IPS-18a (cell line): ENCODE data around the gene ACOT7.

Source experiments
- H3K27ac ChIP-seq: one replicate; pipeline ENCODE4 v1.5.1; 2013; ENCODE audit warnings: low read length
- H3K27me3 ChIP-seq: one replicate; pipeline ENCODE4 v1.6.1; 2013; ENCODE audit warnings: mild to moderate bottlenecking, low read length; ENCODE audit not compliant: control insufficient read depth, insufficient read depth
- H3K36me3 ChIP-seq: one replicate; pipeline ENCODE4 v1.6.1; 2013; ENCODE audit warnings: low read depth, low read length; ENCODE audit not compliant: control insufficient read depth
- H3K4me1 ChIP-seq: one replicate; pipeline ENCODE4 v1.6.1; 2013; ENCODE audit warnings: low read depth, low read length; ENCODE audit not compliant: control insufficient read depth
- H3K4me3 ChIP-seq: one replicate; pipeline ENCODE4 v1.5.1; 2013; ENCODE audit warnings: low read length
- H3K9ac ChIP-seq: one replicate; pipeline ENCODE4 v1.6.1; 2013; ENCODE audit warnings: mild to moderate bottlenecking, low read length, moderate library complexity
- H3K9me3 ChIP-seq: one replicate; pipeline ENCODE4 v1.6.1; 2013; ENCODE audit warnings: low read depth, low read length; ENCODE audit not compliant: control insufficient read depth

Gene ACOT7

DNA sequence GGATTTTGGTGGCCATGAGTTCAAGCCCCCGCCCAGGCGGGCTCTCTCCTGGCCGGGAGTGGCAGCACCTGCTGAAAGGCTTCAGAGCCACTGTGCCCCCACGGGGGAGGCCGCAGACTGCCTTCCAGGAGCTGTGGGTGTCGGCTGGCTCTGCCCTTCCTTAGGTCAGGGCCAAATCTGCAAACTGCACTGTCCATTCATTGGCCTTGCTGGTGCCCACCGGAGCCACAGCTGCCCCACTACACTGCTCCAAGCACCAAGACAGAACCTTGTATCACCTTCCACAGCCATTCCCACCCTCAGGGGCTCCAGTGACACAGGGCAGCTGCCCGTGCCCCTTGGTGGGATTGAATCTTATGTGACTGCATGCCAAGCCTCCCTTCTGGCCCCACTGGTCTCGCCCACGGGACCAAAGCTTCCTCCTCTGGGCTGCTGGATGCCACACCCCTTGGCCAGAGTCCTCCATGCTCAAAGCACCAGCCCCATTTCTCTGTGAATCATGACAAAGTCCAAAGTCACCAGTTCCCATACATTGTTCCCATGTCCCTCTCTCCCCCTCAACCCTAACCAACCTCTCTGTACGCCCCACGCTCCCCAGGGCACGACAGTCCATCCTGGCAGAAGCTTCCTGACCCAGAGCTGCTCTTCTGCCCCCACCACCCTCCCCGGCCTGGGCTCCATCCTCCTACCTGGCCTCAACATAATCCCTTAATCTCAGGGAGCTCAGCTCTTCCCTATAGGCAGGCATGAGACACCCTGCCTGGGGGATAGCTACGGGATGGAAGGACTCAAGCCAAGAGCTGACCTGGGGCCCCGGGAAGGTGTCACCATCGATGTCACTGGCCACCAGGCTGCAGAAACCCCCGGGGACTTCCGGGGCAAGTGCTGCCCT is 111.8 kb downstream of the ACOT7 start:
- no peaks in the 10 kb centered on the region for H3K36me3 ChIP-seq
- no peak overlapping the region for H3K27ac ChIP-seq
- H3K9me3 ChIP-seq = no peaks in the 10 kb centered on the region
- H3K4me3 ChIP-seq = no peak overlapping the region
- H3K9ac ChIP-seq = no peak overlapping the region
- no peaks in the 10 kb centered on the region for H3K4me1 ChIP-seq
- H3K27me3 ChIP-seq = no peaks in the 10 kb centered on the region

DNA sequence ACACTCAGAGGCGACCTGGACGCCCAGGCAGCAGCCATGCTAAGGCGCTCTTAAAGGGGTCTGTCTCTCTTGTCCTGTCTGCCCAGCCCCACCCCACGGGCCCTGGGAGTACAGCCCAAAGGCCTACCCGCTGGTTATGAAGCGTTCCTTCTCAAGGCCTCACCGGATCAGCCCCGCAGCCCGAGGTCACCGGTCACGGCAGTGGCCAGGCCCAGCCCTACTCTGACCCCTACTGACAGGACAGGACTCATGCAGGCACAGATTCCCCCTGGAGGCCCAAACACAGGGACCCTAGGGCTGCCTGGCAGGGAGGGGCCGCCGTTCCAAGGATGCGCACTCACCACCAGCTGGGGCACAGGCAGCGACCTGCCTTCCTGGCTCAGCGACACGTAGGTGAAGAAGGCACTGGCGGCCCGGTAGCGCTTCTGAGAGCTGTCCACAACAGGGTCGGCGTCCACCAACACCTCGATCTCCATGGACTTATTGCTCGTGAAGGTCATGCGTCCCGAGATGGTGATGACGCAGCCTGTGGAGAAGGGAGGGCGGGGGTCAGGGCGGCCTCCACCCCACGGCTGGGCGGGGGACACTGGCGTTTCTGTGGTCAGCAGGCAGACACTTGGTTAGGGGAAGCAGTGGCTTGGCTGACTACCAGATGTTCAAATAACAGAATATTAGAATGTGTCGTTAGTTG is 112.7 kb downstream of the ACOT7 start:
- no peaks in the 10 kb centered on the region for H3K9me3 ChIP-seq
- H3K9ac ChIP-seq = no peak overlapping the region
- H3K27me3 ChIP-seq = no peaks in the 10 kb centered on the region
- no peak overlapping the region for H3K27ac ChIP-seq
- no peaks in the 10 kb centered on the region for H3K36me3 ChIP-seq
- no peaks in the 10 kb centered on the region for H3K4me1 ChIP-seq
- no peak overlapping the region for H3K4me3 ChIP-seq

DNA sequence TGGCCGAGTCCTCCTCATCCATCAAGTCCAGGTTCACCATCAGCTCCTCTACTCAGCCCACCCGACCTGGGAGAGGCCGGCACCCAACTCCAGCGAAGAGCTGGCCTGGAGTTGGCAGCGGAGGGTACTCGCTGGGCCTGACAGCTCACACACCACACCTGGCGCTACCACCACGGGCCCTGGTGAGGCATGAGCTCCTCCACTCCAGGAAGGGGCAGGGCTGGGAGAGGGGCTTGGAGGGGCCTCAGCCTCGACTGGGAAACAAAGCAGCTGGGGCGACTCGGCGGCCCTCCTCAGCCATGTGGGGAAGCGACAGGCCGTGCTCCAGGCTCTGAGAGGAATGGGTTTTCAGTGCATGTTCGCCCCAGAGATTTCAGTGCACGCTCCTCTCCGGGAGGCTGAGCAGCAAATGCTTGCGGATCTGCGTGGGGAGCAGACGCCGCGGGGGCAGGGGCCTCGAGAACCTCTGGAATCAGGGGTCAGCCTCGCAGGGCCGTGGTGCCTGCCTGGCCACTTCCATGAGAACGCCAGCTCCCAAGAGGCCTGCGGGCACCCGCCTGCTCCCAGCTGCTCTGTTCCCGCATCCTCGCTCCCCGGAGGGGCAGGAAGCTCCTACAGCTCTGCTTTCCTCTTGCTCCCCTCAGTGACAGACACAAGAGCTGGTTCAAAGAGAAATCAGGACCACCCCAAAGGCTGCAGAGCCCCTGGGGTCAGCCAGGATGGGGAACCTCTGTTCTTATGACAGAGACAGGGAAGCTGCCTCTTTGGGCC is 113.8 kb downstream of the ACOT7 start:
- Histone ChIP-seq H3K9me3 (no peaks in the 10 kb centered on the region), H3K9ac (no peak overlapping the region), H3K36me3 (no peaks in the 10 kb centered on the region), H3K27me3 (no peaks in the 10 kb centered on the region), H3K4me3 (no peak overlapping the region), H3K27ac (no peak overlapping the region), H3K4me1 (no peaks in the 10 kb centered on the region)

DNA sequence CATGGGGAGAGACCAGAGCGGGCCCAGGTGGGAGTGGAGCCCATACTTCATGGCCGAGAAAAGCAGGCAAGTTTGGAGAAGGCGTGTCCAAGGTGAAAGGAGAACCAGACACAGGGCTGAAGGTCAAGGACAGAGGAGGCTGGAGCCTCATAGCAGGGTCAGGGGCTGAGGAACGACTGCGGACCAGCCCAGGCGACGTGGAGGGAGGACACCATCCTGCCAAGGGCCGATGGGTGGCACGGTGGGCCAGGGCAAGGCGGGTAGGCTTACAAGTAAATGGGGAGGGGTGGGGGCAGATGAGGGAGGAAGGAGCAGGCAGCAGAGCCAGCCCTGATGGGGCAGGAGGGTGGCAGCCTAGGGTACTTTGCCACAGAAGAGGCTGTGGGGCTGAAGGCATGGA is 114.5 kb downstream of the ACOT7 start:
- Histone ChIP-seq H3K4me1 (no peaks in the 10 kb centered on the region), H3K9ac (no peak overlapping the region), H3K27me3 (no peaks in the 10 kb centered on the region), H3K36me3 (no peaks in the 10 kb centered on the region), H3K9me3 (no peaks in the 10 kb centered on the region), H3K4me3 (no peak overlapping the region), H3K27ac (no peak overlapping the region)

GRCh38 chr1:6278263-6278662 is 115.3 kb downstream of the ACOT7 start:
- H3K36me3 ChIP-seq = no peaks in the 10 kb centered on the region
- H3K9ac ChIP-seq = no peak overlapping the region
- no peaks in the 10 kb centered on the region for H3K9me3 ChIP-seq
- H3K4me1 ChIP-seq = peaks cover 8% of the 10 kb centered on the region
- no peaks in the 10 kb centered on the region for H3K27me3 ChIP-seq
- H3K4me3 ChIP-seq = no peak overlapping the region
- no peak overlapping the region for H3K27ac ChIP-seq

DNA sequence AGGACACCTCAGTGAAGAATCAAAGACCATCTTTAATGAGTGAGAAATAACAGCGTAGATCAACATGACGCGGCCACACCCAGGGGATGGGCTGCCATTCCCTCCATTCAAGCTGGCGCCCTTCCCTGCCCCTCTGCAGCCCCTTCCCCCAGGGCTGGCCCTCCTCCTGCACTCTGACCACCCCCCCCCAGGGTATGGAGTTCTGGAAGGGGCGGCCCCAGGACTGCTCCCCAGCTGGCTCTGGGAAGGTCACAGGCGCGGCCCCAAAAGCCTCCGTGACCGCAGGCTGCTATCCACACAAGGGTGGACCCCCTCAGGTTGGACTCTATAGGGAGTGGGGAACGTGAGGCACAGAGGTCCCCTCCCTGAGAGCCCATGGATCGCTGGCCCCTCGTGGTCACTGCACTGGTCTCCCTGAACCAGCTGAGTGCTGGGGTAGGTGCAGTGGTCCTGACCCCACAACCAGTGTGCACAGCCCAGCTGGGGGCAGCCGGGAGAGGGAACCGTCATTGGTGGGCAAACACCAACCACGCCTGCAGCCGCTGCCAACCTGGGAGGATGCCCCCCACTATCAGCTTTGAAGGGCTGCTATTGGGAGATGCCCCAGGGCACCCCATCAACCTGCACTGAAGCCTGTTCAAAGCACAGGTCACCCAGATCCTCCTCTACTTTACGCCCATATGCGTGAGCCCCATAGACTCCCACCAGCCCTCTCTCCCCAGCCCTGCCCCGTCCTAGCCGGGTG is 116.6 kb downstream of the ACOT7 start:
- no peaks in the 10 kb centered on the region for H3K27me3 ChIP-seq
- H3K4me1 ChIP-seq = peaks cover 14% of the 10 kb centered on the region
- no peaks in the 10 kb centered on the region for H3K9me3 ChIP-seq
- no peak overlapping the region for H3K27ac ChIP-seq
- no peak overlapping the region for H3K4me3 ChIP-seq
- H3K9ac ChIP-seq = no peak overlapping the region
- no peaks in the 10 kb centered on the region for H3K36me3 ChIP-seq

GRCh38 chr1:6275826-6276782 is 117.5 kb downstream of the ACOT7 start:
- H3K9me3 ChIP-seq = no peaks in the 10 kb centered on the region
- H3K27me3 ChIP-seq = no peaks in the 10 kb centered on the region
- H3K4me3 ChIP-seq = no peak overlapping the region
- no peak overlapping the region for H3K27ac ChIP-seq
- H3K36me3 ChIP-seq = no peaks in the 10 kb centered on the region
- H3K4me1 ChIP-seq = peaks cover 14% of the 10 kb centered on the region
- no peak overlapping the region for H3K9ac ChIP-seq

DNA sequence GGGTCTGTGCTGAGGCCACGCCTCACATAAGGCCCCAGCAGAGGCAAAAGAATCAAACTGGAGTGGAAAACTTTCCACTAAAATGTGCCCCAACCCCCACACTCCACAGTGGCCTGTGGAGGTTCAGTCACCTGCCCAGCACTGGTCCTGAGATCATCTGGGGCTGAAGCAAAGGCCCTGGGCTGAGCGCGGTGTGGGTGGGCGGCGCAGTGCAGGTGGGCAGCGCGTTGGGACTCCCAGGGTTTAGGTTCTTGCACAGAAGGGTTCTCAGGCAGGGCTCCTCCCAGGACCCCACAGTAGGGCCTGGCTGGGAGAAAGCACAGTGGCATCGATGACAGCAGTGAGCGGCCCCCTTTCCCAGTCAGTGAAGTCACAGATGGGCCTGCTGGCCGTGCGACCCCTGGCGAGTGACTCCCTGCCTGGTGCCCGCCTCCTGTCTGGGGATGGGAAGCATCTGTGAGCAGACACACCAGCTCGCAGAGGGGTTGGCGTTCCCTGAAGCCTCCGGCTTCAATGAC is 118.9 kb downstream of the ACOT7 start:
- Histone ChIP-seq H3K4me3 (no peak overlapping the region), H3K27ac (no peak overlapping the region), H3K9me3 (no peaks in the 10 kb centered on the region), H3K27me3 (no peaks in the 10 kb centered on the region), H3K4me1 (peaks cover 14% of the 10 kb centered on the region), H3K36me3 (no peaks in the 10 kb centered on the region), H3K9ac (no peak overlapping the region)

DNA sequence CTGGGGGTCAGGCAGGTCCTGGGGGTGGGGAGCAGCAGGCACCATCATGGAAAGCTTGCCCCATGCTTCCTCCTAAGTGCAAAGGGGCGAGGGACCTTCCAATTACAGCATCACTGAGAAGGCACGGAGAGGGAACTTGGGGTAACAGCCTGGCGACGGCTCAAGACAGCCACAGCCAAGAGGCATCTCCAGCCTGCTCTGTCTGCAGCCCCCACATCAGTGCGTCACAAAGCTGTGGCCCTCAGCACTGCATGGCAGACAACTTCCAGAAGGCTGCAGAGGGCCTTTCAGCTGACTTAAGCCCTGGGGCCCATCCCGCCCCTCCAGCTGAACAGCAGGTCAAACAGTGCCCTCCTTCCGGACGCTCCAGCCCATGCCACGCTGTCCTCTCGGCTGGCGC is 119.5 kb downstream of the ACOT7 start:
- no peaks in the 10 kb centered on the region for H3K9me3 ChIP-seq
- no peaks in the 10 kb centered on the region for H3K36me3 ChIP-seq
- no peak overlapping the region for H3K9ac ChIP-seq
- peaks cover 14% of the 10 kb centered on the region for H3K4me1 ChIP-seq
- no peaks in the 10 kb centered on the region for H3K27me3 ChIP-seq
- H3K4me3 ChIP-seq = no peak overlapping the region
- H3K27ac ChIP-seq = no peak overlapping the region

- Histone ChIP-seq H3K9me3 (no peaks in the 10 kb centered on the region), H3K4me3 (no peak overlapping the region), H3K4me1 (peaks cover 14% of the 10 kb centered on the region), H3K27ac (peak overlapping the region; percentile 42), H3K36me3 (no peaks in the 10 kb centered on the region), H3K27me3 (no peaks in the 10 kb centered on the region), H3K9ac (no peak overlapping the region)
These were observed 120.1 kb downstream of the ACOT7 start for GRCh38 chr1:6273380-6273891.
